Inflammatory macrophage treated with lipopolysaccharide for 1 hour (primary cell): ENCODE results near the gene CDKN3.
A peak's percentile ranks its signal among the peaks of the same experiment; 100 is the strongest.
"Not testable (repeated sequence)": the region's sequence is repeated elsewhere in the genome, so short reads cannot be mapped to it uniquely, and the experiment has no call there.

Experiments
- DNase-seq, 2 donors: peaks; one replicate each; pipeline ENCODE4 v3.0.0-alpha.2; 2020 to 2022

The CDKN3 gene

GRCh38 chr14:54370323-54371198, 26.2 kb upstream of the CDKN3 start:
- DNase-seq: no peak

DNA sequence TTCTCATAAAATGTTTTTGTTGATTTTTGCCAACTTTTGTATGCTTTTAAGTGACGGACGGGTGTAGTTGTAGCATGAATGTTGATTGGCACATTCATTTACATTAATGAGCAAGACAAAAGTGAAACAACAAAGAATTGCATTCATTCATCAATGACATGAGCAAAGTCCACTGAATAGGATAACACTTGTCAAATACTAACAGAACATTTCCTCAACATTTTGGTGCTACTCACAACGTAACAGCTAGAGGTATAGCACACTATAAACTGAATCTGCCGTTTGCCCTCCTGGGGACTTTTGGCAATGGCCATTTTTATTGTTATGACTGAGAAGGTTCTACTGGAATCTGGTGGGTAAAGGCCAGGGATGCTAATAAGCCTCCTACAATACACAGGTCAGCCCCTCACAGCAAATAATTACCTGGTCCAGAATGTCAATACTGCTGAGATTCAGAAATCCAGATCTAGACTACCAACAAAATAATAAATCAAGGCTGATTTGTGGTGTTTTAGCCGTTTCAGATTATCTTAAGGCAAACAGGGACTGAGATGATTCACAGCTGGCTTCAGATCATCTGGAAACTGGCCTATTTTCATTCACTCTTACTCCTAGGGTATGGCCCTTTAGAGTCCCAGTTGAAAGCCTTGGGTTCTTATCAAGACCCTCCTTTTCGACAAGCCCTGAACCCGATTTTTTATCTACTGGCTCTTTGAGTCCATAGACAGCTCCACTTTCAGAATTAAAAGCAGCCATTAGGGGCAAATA, 22.5 kb upstream of the CDKN3 start:
- DNase-seq: no peak

- DNase-seq: no peak
These were observed 19.3 kb upstream of the CDKN3 start for GRCh38 chr14:54377501-54377900.

- DNase-seq: not testable (repeated sequence)
These were observed 17.9 kb upstream of the CDKN3 start for GRCh38 chr14:54378893-54379292.

GRCh38 chr14:54380558-54380957, 16.2 kb upstream of the CDKN3 start:
- DNase-seq: not testable (repeated sequence)

- no peak for DNase-seq
These were observed 15.0 kb upstream of the CDKN3 start for GRCh38 chr14:54381821-54382220.

GRCh38 chr14:54383835-54384234, 13.0 kb upstream of the CDKN3 start:
- no peak for DNase-seq

DNA sequence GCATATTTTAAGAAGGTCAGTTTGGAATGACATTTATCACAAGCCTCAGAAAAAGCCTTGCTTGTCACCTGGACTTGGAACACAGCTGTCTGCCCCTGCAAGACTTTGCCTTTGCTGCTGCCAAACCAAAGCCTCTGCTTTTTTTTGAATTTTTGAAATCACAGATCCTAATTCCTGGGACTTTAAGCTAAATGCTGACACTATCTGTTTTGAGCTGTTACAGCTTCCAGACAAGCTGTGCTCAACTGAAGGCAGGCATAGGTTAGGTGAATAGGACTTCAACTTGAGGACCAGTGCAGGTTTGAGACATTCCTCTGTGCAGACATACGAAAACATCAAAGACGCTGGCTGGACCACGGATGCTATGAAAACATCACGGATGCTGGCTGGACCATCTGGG, 11.3 kb upstream of the CDKN3 start:
- DNase-seq: no peak

DNA sequence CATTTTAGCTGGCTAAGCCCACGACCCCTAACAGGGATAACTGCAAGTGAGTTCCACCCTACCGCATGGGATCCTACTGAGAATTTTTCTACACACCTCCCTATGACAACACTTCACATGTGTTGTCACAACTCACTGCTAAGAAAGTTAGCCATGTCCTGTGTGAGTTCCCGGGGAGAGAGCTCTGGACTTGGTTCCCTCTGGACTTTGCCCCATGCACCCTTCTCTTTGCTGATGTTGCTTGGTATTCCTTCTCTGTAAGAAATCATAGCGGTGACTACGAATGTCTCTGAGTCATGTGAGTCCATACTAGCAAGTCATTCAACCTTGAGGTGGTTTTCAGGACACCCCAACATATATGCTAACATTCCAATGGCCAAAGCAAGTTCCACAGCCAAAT, 9.5 kb upstream of the CDKN3 start:
- no peak for DNase-seq

DNA sequence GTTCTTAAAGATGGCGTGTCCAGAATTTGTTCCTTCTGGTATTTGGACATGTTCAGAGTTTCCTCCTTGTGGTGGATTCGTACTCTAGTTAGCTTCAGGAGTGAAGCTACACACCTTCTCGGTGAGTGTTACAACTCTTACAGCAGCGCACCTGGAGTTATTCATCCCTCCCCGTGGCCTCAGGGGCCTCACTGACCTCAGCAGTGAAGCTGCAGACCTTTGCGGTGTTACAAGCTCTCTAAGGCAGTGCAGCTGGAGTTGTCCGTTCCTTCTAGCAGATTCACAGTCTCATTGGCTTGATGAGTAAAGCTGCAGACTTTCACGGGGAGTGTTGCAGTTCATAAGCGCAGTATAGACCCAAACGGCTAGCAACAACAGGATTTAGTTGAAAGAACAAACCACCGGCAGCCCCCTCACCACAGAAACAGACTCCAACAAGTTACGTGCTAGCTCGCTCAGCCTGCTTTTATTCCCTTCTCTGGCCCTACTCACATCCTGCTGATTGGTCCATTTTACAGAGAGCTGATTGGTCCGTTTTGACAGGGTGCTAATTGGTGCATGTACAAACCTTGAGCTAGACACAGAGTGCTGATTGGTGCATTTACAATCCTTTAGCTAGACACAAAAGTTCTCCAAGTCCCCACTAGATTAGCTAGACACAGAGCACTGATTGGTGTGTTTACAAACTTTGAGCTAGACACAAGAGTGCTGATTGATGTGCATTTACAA, 4.5 kb upstream of the CDKN3 start:
- no peak for DNase-seq

GRCh38 chr14:54392986-54393884, 3.6 kb upstream of the CDKN3 start:
- not testable (repeated sequence) for DNase-seq

DNA sequence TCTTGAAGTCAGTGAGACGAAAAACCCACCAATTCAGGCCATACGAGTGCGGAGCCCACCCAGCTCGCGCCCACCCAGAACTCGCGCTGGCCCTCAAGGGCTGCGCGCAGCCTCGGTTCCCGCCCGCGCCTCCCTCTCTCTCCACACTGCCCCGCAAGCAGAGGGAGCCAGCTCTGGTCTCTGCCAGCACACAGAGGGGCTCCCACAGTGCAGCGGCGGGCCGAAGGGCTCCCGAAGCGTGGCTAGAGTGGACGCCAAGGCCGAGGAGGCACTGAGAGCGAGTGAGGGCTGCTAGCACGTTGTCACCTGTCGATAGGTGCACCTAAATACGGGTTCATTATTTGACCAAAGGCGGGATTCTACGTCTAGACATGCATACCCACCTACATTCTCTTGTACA, 2.2 kb upstream of the CDKN3 start:
- DNase-seq: no peak

DNA sequence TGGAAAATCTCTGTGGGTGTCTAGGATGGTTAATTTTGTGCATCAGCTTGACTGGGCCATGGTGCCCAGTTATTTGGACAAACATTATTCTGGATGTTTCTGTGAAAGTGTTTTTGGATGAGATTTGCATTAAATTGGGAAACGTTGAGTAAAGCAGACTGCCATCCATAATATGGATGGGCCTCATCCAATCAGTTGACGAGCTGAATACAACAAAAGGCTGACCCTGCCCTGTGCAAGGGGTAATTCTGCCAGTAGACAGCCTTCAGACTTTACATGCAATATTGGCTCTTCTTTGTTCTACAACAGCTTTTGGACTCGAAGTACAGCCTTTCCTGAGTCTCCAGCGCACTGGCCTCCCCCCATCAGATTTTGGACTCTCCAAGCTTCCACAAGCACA, 1.5 kb upstream of the CDKN3 start:
- no peak for DNase-seq

DNA sequence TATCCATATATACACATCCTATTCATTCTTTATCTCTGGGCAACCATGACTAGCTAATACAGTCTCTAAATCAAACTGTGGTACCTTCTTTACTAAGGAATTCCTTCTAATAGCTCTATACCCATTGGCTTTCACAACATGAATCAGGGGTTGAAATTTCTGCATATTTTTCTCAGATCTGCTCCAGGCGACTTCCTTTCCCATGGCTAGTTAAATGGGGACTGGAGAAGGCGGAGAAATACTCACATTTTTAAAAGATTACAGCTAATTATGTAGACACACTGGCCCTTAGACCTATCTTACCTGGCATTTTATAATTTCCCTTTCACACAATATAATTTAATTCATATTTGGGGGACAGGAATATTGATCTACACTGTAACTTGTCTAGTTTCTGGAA, 1.1 kb upstream of the CDKN3 start:
- DNase-seq: no peak

- no peak for DNase-seq
These were observed 669 bp upstream of the CDKN3 start for GRCh38 chr14:54396183-54396492.

GRCh38 chr14:54399560-54399959, 2.8 kb downstream of the CDKN3 start:
- no peak for DNase-seq

- not testable (repeated sequence) for DNase-seq
These were observed 6.7 kb downstream of the CDKN3 start for GRCh38 chr14:54403401-54404005.

GRCh38 chr14:54410215-54410614, 13.4 kb downstream of the CDKN3 start:
- DNase-seq: no peak

GRCh38 chr14:54411371-54411770, 14.6 kb downstream of the CDKN3 start:
- DNase-seq: no peak

DNA sequence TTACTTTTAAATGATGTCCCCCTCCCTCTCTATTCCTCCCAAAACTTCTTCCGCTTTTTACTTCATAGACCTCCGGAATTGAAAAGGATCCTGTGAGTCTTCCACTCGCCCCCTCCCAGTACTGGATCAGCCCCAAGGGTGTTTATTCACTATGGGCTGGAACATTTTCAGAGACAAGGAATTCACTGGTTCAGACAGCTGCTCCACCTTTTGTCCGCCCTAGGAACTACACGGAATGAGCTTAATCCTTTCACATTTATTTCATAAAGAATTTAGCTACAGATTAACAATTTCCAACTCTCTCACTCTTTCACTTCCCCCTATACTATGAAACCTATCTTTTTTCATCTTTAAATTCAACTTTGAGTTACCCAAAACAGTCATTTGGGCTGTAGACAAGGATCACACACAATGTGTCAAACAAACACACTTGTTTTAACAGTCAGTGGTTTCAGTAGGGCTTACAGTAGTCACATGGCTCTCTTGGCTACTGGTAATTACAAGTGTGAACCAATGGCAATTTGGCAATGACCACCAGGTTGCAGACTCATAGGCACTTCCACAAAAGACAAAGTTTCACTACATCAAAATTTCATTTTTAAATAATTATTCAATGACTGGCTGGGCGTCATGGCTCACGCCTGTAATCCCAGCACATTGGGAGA, 23.8 kb downstream of the CDKN3 start:
- DNase-seq: peak in 1 of 2 donors; percentile 46

GRCh38 chr14:54423991-54424390, 27.2 kb downstream of the CDKN3 start:
- DNase-seq: no peak

DNA sequence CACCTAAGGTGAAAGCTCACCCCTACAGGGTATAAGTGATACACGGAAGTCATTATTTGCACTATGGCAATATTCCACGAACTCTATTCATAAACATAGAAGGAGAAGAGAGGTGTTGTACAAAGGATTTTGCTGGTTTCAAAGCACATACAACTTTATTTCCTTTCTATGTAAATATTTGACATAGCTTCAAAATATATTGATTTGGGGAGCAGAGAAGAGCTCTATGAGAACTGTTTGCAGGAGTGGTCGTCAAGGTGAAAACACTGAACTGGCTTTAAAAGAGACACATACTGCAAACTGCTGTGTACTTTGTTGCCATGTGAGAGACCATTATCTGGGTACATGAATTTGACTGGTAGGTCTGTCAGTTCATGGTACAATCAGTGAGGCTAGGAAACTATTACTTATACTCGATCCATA, 27.7 kb downstream of the CDKN3 start:
- no peak for DNase-seq
